Measurements from ENCODE around the gene NCR3LG1. TPM values are rescaled to one million over a fixed set of nuclear protein-coding genes. Genes with fewer than 3 reads are reported as not detected.

NCR3LG1 gene
- total RNA-seq, 1 donor from 2014 or later: 1.2 TPM

- no peak overlapping the region for H3K4me3 ChIP-seq (ENCODE audit: low read depth, low read length)
- no peak for DNase-seq (ENCODE audit: low read depth)
- no peak for TF ChIP-seq CTCF (conservative IDR thresholded peaks at IDR 0.05; ENCODE audit: low read depth, low read length)
Observed at GRCh38 chr11:17414317-17414737, 62.7 kb downstream of the NCR3LG1 start.

GRCh38 chr11:17414992-17415391 lies 63.4 kb downstream of the NCR3LG1 start:
- TF ChIP-seq CTCF (conservative IDR thresholded peaks at IDR 0.05; ENCODE audit: low read depth, low read length): no peak
- DNase-seq (ENCODE audit: low read depth): no peak
- no peak overlapping the region for H3K4me3 ChIP-seq (ENCODE audit: low read depth, low read length)

GRCh38 chr11:17415523-17416104 lies 64.0 kb downstream of the NCR3LG1 start:
- no peak for DNase-seq (ENCODE audit: low read depth)
- no peak overlapping the region for H3K4me3 ChIP-seq (ENCODE audit: low read depth, low read length)
- no peak for TF ChIP-seq CTCF (conservative IDR thresholded peaks at IDR 0.05; ENCODE audit: low read depth, low read length)

GRCh38 chr11:17416492-17416891 lies 64.9 kb downstream of the NCR3LG1 start:
- H3K4me3 ChIP-seq (ENCODE audit: low read depth, low read length): no peak overlapping the region
- DNase-seq (ENCODE audit: low read depth): no peak
- TF ChIP-seq CTCF (conservative IDR thresholded peaks at IDR 0.05; ENCODE audit: low read depth, low read length): no peak

GRCh38 chr11:17418444-17419081 lies 67.0 kb downstream of the NCR3LG1 start:
- no peak overlapping the region for H3K4me3 ChIP-seq (ENCODE audit: low read depth, low read length)
- no peak for TF ChIP-seq CTCF (conservative IDR thresholded peaks at IDR 0.05; ENCODE audit: low read depth, low read length)
- DNase-seq (ENCODE audit: low read depth): no peak

- TF ChIP-seq CTCF (conservative IDR thresholded peaks at IDR 0.05; ENCODE audit: low read depth, low read length): no peak
- no peak overlapping the region for H3K4me3 ChIP-seq (ENCODE audit: low read depth, low read length)
- no peak for DNase-seq (ENCODE audit: low read depth)
Observed at GRCh38 chr11:17421781-17422180, 70.2 kb downstream of the NCR3LG1 start.
